PC-3 (cell line): ENCODE measurements around the gene ATP13A5.

Experiments
- EZH2 ChIP-seq: fragments of 300-600 bp; sonication (generic); IDR thresholded peaks from one replicate; pipeline ENCODE4 v1.6.1; 2017; ENCODE audit warnings: antibody characterized with exemption, mild to moderate bottlenecking, low read length; ENCODE audit not compliant: unreplicated experiment
- TF ChIP-seq, protein P1 (sequence below): fragments of 300-600 bp; sonication (generic); conservative IDR thresholded peaks from 2 replicates; pipeline ENCODE4 v1.5.1; 2017; ENCODE audit warnings: antibody characterized with exemption, low read depth, mild to moderate bottlenecking, low read length

- TF ChIP-seq, protein P1, sequence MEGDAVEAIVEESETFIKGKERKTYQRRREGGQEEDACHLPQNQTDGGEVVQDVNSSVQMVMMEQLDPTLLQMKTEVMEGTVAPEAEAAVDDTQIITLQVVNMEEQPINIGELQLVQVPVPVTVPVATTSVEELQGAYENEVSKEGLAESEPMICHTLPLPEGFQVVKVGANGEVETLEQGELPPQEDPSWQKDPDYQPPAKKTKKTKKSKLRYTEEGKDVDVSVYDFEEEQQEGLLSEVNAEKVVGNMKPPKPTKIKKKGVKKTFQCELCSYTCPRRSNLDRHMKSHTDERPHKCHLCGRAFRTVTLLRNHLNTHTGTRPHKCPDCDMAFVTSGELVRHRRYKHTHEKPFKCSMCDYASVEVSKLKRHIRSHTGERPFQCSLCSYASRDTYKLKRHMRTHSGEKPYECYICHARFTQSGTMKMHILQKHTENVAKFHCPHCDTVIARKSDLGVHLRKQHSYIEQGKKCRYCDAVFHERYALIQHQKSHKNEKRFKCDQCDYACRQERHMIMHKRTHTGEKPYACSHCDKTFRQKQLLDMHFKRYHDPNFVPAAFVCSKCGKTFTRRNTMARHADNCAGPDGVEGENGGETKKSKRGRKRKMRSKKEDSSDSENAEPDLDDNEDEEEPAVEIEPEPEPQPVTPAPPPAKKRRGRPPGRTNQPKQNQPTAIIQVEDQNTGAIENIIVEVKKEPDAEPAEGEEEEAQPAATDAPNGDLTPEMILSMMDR = no peak
- no peak for TF ChIP-seq EZH2
Measured at GRCh38 chr3:193377591-193377990, 962 bp downstream of the ATP13A5 start.
